Measurements from ENCODE around the gene UBE2E3. TPM values are rescaled to one million over a fixed set of nuclear protein-coding genes. Genes with fewer than 3 reads are reported as not detected.

Gene UBE2E3
- total RNA-seq, 4 donors from 2014 or later, result 23.6 to 65.4 (median 49.0) TPM

- H3K27ac ChIP-seq, result no peak overlapping the region
- no peak for TF ChIP-seq POLR2A (IDR thresholded peaks at IDR 0.05)
- no peak for TF ChIP-seq CTCF (IDR thresholded peaks at IDR 0.05)
- intact Hi-C loops (cut with DNase I), result no loop called here
Observed at GRCh38 chr2:181065458-181065857, 85.1 kb downstream of the UBE2E3 start.

DNA sequence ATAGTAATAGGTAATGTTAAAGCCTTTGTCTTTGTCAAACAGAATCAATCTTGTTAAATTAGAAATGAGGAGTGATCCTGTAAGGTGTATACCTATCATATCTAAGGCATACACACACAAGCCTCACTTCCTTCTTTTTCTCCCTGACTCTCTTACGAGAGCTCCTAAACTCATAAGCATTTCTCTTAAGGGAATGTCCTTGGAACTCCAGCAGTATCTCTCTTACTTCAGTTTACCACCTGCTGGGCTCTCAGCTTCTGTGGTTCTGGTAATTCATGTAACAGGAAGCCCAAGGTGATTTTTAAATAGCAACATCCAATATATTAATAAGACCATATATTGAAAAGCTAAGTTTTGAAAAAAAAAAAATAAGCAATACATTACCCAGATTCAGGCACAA lies 85.9 kb downstream of the UBE2E3 start:
- H3K4me1 ChIP-seq, result peaks cover 0 to 8% (median 0%) of the 10 kb centered on the region in 3 donors
- H3K27me3 ChIP-seq, result no peaks in the 10 kb centered on the region
- H3K4me3 ChIP-seq, result no peak overlapping the region
- intact Hi-C loops (cut with DNase I), result no loop called here
- no peak for DNase-seq
- TF ChIP-seq CTCF (IDR thresholded peaks at IDR 0.05), result no peak
- no peak for TF ChIP-seq POLR2A (IDR thresholded peaks at IDR 0.05)
- WGBS, 2 donors, result 92 to 93% methylated on average over 1 of the region's 1 CpG
- H3K27ac ChIP-seq, result no peak overlapping the region
- H3K9me3 ChIP-seq, result no peaks in the 10 kb centered on the region
- H3K36me3 ChIP-seq, result peaks cover 0 to 10% (median 0%) of the 10 kb centered on the region in 3 donors

More at GRCh38 chr2:181065458-181065857, 85.1 kb downstream of the UBE2E3 start:
- no peaks in the 10 kb centered on the region for H3K27me3 ChIP-seq
- H3K36me3 ChIP-seq, result peaks cover 0 to 10% (median 0%) of the 10 kb centered on the region in 3 donors
- no peak for DNase-seq
- no peak overlapping the region for H3K4me3 ChIP-seq
- no peaks in the 10 kb centered on the region for H3K9me3 ChIP-seq
- peaks cover 0 to 8% (median 0%) of the 10 kb centered on the region in 3 donors for H3K4me1 ChIP-seq

GRCh38 chr2:181070119-181070835 lies 89.9 kb downstream of the UBE2E3 start:
- H3K36me3 ChIP-seq, result no peaks in the 10 kb centered on the region
- no peaks in the 10 kb centered on the region for H3K9me3 ChIP-seq
- no peak for DNase-seq
- H3K27ac ChIP-seq, result no peak overlapping the region
- H3K4me1 ChIP-seq, result peaks cover 0 to 8% (median 0%) of the 10 kb centered on the region in 3 donors
- H3K27me3 ChIP-seq, result no peaks in the 10 kb centered on the region
- 27 to 33% methylated on average over 2 of the region's 2 CpGs for WGBS, 2 donors
- no peak for TF ChIP-seq CTCF (IDR thresholded peaks at IDR 0.05)
- intact Hi-C loops (cut with DNase I), result no loop called here
- no peak overlapping the region for H3K4me3 ChIP-seq

- peaks cover 0 to 8% (median 0%) of the 10 kb centered on the region in 3 donors for H3K4me1 ChIP-seq
- DNase-seq, result no peak
- no peaks in the 10 kb centered on the region for H3K27me3 ChIP-seq
- H3K27ac ChIP-seq, result no peak overlapping the region
- peaks cover 0 to 4% (median 0%) of the 10 kb centered on the region in 3 donors for H3K36me3 ChIP-seq
- H3K4me3 ChIP-seq, result no peak overlapping the region
- no peaks in the 10 kb centered on the region for H3K9me3 ChIP-seq
- no peak for TF ChIP-seq CTCF (IDR thresholded peaks at IDR 0.05)
- no peak for TF ChIP-seq POLR2A (IDR thresholded peaks at IDR 0.05)
- 83 to 90% methylated on average over 5 of the region's 5 CpGs for WGBS, 2 donors
- intact Hi-C loops (cut with DNase I), result no loop called here
Observed at GRCh38 chr2:181070836-181071200, 90.4 kb downstream of the UBE2E3 start.

DNA sequence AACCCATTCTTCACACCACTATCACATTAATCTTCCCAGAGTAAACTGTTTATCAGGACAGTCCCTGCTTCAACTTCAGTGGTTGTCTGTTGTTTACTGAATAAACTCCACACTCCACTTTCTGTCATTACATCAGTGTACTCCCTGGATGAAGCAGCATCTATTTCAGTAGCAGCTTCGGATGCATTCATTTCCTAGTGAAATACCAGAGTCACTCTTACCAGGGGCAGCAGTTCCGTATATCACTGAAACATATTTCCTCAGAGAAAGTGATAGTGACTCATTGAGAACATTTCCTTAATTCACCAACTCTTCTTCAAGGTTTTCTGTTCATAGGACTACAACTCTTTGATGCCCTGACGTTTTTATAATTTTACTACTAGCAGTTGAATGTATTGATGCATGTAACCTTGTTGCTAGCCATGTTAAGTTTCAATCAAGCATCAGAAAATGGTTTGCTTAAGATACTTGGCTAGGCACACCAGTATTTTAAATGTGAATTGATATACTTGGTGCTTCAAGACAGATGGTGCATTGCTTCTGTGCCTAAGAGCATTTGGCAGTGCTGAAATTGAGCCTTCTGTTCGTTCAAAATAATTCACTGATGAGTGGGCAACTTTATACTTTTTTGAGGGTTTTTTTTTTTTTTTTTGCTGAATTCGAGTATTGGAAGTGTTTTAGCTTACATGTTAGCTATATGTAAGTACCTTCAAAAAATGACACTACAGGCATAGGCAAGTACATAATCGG lies 92.3 kb downstream of the UBE2E3 start:
- Histone ChIP-seq H3K9me3 (no peaks in the 10 kb centered on the region), H3K36me3 (peaks cover 0 to 4% (median 0%) of the 10 kb centered on the region in 3 donors), H3K4me3 (no peak overlapping the region), H3K27me3 (no peaks in the 10 kb centered on the region), H3K27ac (no peak overlapping the region), H3K4me1 (peaks cover 0 to 8% (median 0%) of the 10 kb centered on the region in 3 donors)
- no peak for DNase-seq
- 65 to 77% methylated on average over 6 of the region's 6 CpGs for WGBS, 2 donors
- TF ChIP-seq CTCF (IDR thresholded peaks at IDR 0.05) (no peak), POLR2A (IDR thresholded peaks at IDR 0.05) (no peak)
- intact Hi-C loops (cut with DNase I), result no loop called here

Measured in esophagus squamous epithelium (tissue), 5 donors.